ENCODE results near the gene EEF1AKMT2. TPM values are rescaled to one million over a fixed set of nuclear protein-coding genes. Genes with fewer than 3 reads are reported as not detected.

EEF1AKMT2 gene
- polyA plus RNA-seq, 1 of the 3 experiments (the other 2 are of a cell fraction): 14.0 TPM

DNA sequence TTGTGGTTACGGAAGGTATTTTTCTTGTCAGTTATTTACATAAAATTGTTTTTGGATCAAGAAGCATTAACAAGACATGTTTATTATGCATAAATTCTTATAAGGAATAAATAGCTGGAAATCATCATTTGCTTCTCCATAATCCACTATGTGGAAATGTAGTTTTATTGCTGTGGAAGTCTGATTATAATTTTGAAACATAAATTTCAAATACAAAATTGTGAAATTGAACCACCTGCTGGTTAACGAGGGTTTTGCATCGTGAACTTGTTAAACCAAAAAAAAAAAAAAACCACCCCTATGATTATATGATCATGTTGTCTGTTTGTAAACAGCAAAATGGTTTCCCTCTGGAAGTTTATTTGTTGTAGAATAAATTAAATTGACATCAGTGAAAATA, 35.8 kb upstream of the EEF1AKMT2 start:
- peak; percentile 71 for TF ChIP-seq CTCF (IDR thresholded peaks at IDR 0.05)
- peak; percentile 10; the same call in 1 of the 2 replicates for TF ChIP-seq SMC3 (IDR thresholded peaks at IDR 0.05; ENCODE audit: low read depth, low read length)
- peak; percentile 50 for TF ChIP-seq RAD21 (IDR thresholded peaks at IDR 0.05; ENCODE audit: low read length)
- TF ChIP-seq ELF1 (IDR thresholded peaks at IDR 0.05): no peak
- Histone ChIP-seq H3K79me2 (ENCODE audit: insufficient read depth) (no peaks in the 10 kb centered on the region), H3K9ac (no peak overlapping the region), H4K20me1 (ENCODE audit: insufficient read depth) (no peaks in the 10 kb centered on the region), H3K4me3 (ENCODE audit: low read depth in 2 of 2, low read length in 1 of 2) (no peak overlapping the region), H3K4me1 (ENCODE audit: control insufficient read depth in 1 of 2, insufficient read depth in 2 of 2, low read depth in 1 of 2, low read length in 1 of 2) (peaks cover 0 to 5% of the 10 kb centered on the region in 2 experiments; a peak in 1 of 4 replicates), H2AFZ (ENCODE audit: low read depth) (no peak overlapping the region), H3K27me3 (ENCODE audit: insufficient read depth) (no peaks in the 10 kb centered on the region), H3K27ac (ENCODE audit: low read depth in 2 of 2, low read length in 1 of 2) (no peak overlapping the region), H3F3A (replicated peaks; ENCODE audit: insufficient read depth) (peaks cover 6% of the 10 kb centered on the region), H3K36me3 (replicated peaks in 1 of 2; ENCODE audit: control insufficient read depth in 1 of 2, insufficient read depth in 2 of 2, low read length in 1 of 2) (peaks cover 41 to 46% of the 10 kb centered on the region in 2 experiments), H3K9me2 (no peaks in the 10 kb centered on the region), H3K9me3 (no peaks in the 10 kb centered on the region), H3K4me2 (no peak overlapping the region)
- 42% methylated on average over 3 of the region's 3 CpGs for WGBS (ENCODE audit: low lambda C conversion rate)
- peak; percentile 45 for DNase-seq
- ChIA-PET CTCF (interaction anchor here (0.7 to 5.0 kb wide), 19 partner anchors 9 to 305 kb away, joined by 3 to 26 read pairs (median 4); partner anchors contain the start of gene ABRAXAS2), POLR2A (no interaction called here)

- no peak overlapping the region for H3K9ac ChIP-seq
- no peak overlapping the region for H3K4me2 ChIP-seq
- 99% methylated on average over 4 of the region's 4 CpGs for WGBS (ENCODE audit: low lambda C conversion rate)
- no peaks in the 10 kb centered on the region for H4K20me1 ChIP-seq (ENCODE audit: insufficient read depth)
- no peak for DNase-seq
- POLR2A ChIA-PET: no interaction called here
- H3K4me3 ChIP-seq (ENCODE audit: low read depth in 2 of 2, low read length in 1 of 2): no peak overlapping the region
- H3F3A ChIP-seq (replicated peaks; ENCODE audit: insufficient read depth): peaks cover 6% of the 10 kb centered on the region
- TF ChIP-seq CTCF (IDR thresholded peaks at IDR 0.05) (no peak), REST (IDR thresholded peaks at IDR 0.05; ENCODE audit: low read depth, low read length) (no peak), TAF1 (IDR thresholded peaks at IDR 0.05; ENCODE audit: borderline replicate concordance, low read depth, low read length) (no peak), GABPA (IDR thresholded peaks at IDR 0.05; ENCODE audit: low read depth) (no peak), GATA2 (CRISPR knock-in tag; IDR thresholded peaks at IDR 0.05) (no peak), TEAD4 (IDR thresholded peaks at IDR 0.05; ENCODE audit: borderline replicate concordance, insufficient read depth) (no peak), FOXJ3 (CRISPR knock-in tag; IDR thresholded peaks at IDR 0.05) (no peak), EZH2phosphoT487 (IDR thresholded peaks at IDR 0.05; ENCODE audit: borderline replicate concordance, low read depth) (no peak), POLR2AphosphoS5 (IDR thresholded peaks at IDR 0.05; ENCODE audit: low read depth, low read length) (no peak), RXRA (IDR thresholded peaks at IDR 0.05; ENCODE audit: borderline replicate concordance, low read depth) (no peak), FOXM1 (IDR thresholded peaks at IDR 0.05; ENCODE audit: low read depth) (no peak), SIN3A (IDR thresholded peaks at IDR 0.05; ENCODE audit: borderline replicate concordance, low read depth, low read length) (no peak), JUND (IDR thresholded peaks at IDR 0.05) (no peak), CHD2 (IDR thresholded peaks at IDR 0.05; ENCODE audit: low read length, partially characterized antibody) (no peak)
- TF ChIP-seq, protein P1, sequence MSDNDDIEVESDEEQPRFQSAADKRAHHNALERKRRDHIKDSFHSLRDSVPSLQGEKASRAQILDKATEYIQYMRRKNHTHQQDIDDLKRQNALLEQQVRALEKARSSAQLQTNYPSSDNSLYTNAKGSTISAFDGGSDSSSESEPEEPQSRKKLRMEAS (IDR thresholded peaks at IDR 0.05; ENCODE audit: low read depth): no peak
- no peaks in the 10 kb centered on the region for H3K79me2 ChIP-seq (ENCODE audit: insufficient read depth)
- H3K27ac ChIP-seq (ENCODE audit: low read depth in 2 of 2, low read length in 1 of 2): no peak overlapping the region
- H3K27me3 ChIP-seq (ENCODE audit: insufficient read depth): no peaks in the 10 kb centered on the region
- H2AFZ ChIP-seq (ENCODE audit: low read depth): no peak overlapping the region
- H3K9me3 ChIP-seq: no peaks in the 10 kb centered on the region
- no peaks in the 10 kb centered on the region for H3K9me2 ChIP-seq
- CTCF ChIA-PET: interaction anchor here (0.6 to 5.0 kb wide), 10 partner anchors 10 to 452 kb away, joined by 3 to 26 read pairs (median 4); no protein-coding TSS in a partner anchor
- peaks cover 38 to 42% of the 10 kb centered on the region in 2 experiments for H3K36me3 ChIP-seq (replicated peaks in 1 of 2; ENCODE audit: control insufficient read depth in 1 of 2, insufficient read depth in 2 of 2, low read length in 1 of 2)
- peaks cover 0 to 5% of the 10 kb centered on the region in 2 experiments; a peak in 1 of 4 replicates for H3K4me1 ChIP-seq (ENCODE audit: control insufficient read depth in 1 of 2, insufficient read depth in 2 of 2, low read depth in 1 of 2, low read length in 1 of 2)
Observed at GRCh38 chr10:124826262-124826661, 34.6 kb upstream of the EEF1AKMT2 start.

Data from SK-N-SH (cell line).